Gastroesophageal sphincter (tissue), 4 donors: ENCODE measurements around the gene DLGAP4. TPM values are rescaled to one million over a fixed set of nuclear protein-coding genes. Genes with fewer than 3 reads are reported as not detected.

Experiments used
- ATAC-seq: fragments of 150-250 bp; one replicate; pipeline ENCODE4 v1.9.1; 2016; ENCODE audit warnings: mild to moderate bottlenecking, moderate library complexity
- H3K27ac ChIP-seq, 4 donors: fragments of 200-600 bp; sonication (generic) in 3 of 4; 1 replicate in 3 of 4; 2 replicates in 1 of 4; pipeline ENCODE4 v1.5.1; 2016 to 2019
- H3K27me3 ChIP-seq: fragments of 200-600 bp; sonication (generic); one replicate; pipeline ENCODE4 v1.5.1; 2019
- H3K36me3 ChIP-seq, 2 donors: fragments of 200-600 bp; sonication (generic); one replicate each; pipeline ENCODE4 v1.5.1; 2019; ENCODE audit warnings: control low read depth in 1 of 2
- H3K4me1 ChIP-seq, 3 donors: fragments of 200-600 bp; sonication (generic); 1 replicate in 2 of 3; 2 replicates in 1 of 3; pipeline ENCODE4 v1.5.1; 2016 to 2019; ENCODE audit warnings: control low read depth in 2 of 3
- H3K4me3 ChIP-seq, 2 donors: fragments of 200-600 bp; sonication (generic); one replicate each; pipeline ENCODE4 v1.5.1; 2019; ENCODE audit warnings: mild to moderate bottlenecking in 1 of 2, moderate library complexity in 1 of 2
- H3K9me3 ChIP-seq, 3 donors: fragments of 200-600 bp; sonication (generic); one replicate each; pipeline ENCODE4 v1.5.1; 2017 to 2019; ENCODE audit warnings: control low read depth in 2 of 3
- EP300 ChIP-seq: sonication (generic); formaldehyde crosslinking; IDR thresholded peaks from one replicate; pipeline ENCODE4 v1.6.1; 2017; ENCODE audit warnings: antibody characterized with exemption, mild to moderate bottlenecking
- POLR2A ChIP-seq, 2 donors: fragments of 450-650 bp; IDR thresholded peaks; one replicate each; pipeline ENCODE4 v1.6.1; 2017; ENCODE audit warnings: antibody characterized with exemption in 2 of 2, mild to moderate bottlenecking in 2 of 2, moderate library complexity in 1 of 2
- POLR2AphosphoS5 ChIP-seq: sonication (generic); formaldehyde crosslinking; IDR thresholded peaks from one replicate; pipeline ENCODE4 v1.6.1; 2017; ENCODE audit warnings: antibody characterized with exemption
- WGBS, 2 donors: methylation state at CpG; one replicate each; pipeline ENCODE4 v1.1.5; 2018; ENCODE audit warnings: low coverage in 1 of 2; 5-methylcytosine and 5-hydroxymethylcytosine counted together
- total RNA-seq, 4 donors: library from RNA; depleted of rRNA; stranded (reverse); fragments of >200 nt; gene quantifications; one replicate each; pipeline ENCODE4 v1.1.0, GENCODE V29; 2016
- TF ChIP-seq, protein P1 (sequence below), 4 experiments: fragments of 200-600 bp in 2 of 4; fragments of 450-650 bp in 2 of 4; sonication (generic) in 1 of 4; IDR thresholded peaks; one replicate each; pipeline ENCODE4 v1.5.1; 2017 to 2019; ENCODE audit warnings: antibody characterized with exemption in 4 of 4, mild to moderate bottlenecking in 2 of 4, moderate library complexity in 2 of 4

The DLGAP4 gene
- total RNA-seq, 4 donors from 2014 or later: 35.5 to 76.1 (median 42.2) TPM

DNA sequence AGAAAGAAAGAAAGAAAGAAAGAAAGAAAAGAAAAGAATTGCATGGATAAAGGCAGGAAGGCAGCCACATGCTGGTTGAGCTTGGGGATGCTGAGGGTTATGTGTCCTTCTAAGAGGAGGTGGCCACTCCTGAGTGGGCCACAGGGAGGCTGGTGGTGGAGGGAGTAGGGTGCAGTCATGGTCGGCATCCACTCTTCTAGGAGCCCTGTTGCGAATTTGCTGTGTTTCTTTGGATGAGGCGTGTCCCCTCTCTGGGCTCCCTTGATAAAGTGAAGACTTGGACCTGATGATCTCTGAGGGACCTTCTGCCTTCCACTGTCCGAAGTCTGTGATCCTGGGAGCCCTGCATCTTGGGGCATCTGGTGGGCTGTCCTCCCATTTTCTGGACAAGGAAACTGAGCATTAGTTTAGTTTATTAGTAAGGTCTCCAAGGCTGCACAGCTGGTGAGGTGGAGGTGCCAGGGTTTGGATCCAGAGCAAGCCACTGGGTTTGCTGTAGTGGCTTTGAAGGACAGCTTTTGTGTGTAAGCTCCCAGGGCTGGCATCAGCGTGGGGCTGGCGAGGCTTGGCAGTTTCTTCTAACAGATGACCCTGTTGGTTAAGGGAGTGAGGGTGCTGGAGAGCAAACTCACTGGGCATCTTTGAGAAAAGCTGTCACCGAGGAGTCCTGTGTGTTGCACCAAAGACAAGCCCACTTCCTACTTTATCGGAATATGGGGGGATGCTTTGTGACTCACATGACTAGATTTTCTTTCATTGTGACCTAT, 4.3 kb downstream of the DLGAP4 start:
- peaks cover 86% of the 10 kb centered on the region for H3K27me3 ChIP-seq
- ATAC-seq: no peak
- H3K9me3 ChIP-seq: no peaks in the 10 kb centered on the region
- TF ChIP-seq POLR2AphosphoS5 (no peak), EP300 (no peak), POLR2A (IDR thresholded peaks at IDR 0.05) (no peak)
- TF ChIP-seq, protein P1, sequence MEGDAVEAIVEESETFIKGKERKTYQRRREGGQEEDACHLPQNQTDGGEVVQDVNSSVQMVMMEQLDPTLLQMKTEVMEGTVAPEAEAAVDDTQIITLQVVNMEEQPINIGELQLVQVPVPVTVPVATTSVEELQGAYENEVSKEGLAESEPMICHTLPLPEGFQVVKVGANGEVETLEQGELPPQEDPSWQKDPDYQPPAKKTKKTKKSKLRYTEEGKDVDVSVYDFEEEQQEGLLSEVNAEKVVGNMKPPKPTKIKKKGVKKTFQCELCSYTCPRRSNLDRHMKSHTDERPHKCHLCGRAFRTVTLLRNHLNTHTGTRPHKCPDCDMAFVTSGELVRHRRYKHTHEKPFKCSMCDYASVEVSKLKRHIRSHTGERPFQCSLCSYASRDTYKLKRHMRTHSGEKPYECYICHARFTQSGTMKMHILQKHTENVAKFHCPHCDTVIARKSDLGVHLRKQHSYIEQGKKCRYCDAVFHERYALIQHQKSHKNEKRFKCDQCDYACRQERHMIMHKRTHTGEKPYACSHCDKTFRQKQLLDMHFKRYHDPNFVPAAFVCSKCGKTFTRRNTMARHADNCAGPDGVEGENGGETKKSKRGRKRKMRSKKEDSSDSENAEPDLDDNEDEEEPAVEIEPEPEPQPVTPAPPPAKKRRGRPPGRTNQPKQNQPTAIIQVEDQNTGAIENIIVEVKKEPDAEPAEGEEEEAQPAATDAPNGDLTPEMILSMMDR (IDR thresholded peaks at IDR 0.05): no peak
- peaks cover 0 to 17% (median 11%) of the 10 kb centered on the region in 3 donors for H3K4me1 ChIP-seq
- no peak overlapping the region for H3K27ac ChIP-seq
- WGBS, 2 donors: 76 to 82% methylated on average over 2 to 4 of the region's 8 CpGs
- no peaks in the 10 kb centered on the region for H3K36me3 ChIP-seq
- H3K4me3 ChIP-seq: no peak overlapping the region

DNA sequence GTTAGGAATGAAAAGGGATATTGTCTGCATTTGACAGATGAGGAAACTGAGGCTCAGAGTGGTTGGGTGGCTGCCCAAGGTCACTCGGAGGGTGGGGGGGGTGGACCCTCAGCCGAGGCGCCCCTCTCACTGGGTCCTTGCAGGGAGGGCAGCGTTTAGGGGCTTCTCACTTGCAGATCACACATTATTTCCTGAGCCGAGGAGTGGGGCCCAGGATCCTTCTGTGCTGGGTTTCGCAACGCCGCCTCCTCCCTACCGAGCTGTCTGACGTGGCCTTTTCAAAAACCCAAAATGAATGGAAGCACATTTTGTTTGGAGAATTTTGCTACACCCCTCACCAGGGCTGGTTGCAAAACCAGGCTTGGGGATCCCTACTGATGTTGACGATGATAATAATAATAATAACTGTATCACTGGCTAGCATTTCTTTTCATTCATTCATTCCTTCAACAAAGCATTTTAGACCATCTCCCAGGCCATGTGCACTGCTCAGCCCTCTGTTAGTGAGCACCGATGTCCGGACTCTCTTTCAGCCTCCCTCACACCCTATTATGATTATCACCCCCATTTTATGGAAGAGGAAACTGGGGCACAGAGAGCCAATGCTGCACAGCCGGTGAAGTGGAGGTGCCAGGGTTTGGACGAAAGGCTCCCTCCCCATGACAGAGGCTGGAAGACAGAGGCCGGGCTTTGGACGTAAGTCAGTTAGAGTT, 5.2 kb downstream of the DLGAP4 start:
- TF ChIP-seq, protein P1 (IDR thresholded peaks at IDR 0.05): no peak
- no peak for TF ChIP-seq EP300
- no peak for TF ChIP-seq POLR2AphosphoS5
- TF ChIP-seq POLR2A (IDR thresholded peaks at IDR 0.05): no peak
- H3K9me3 ChIP-seq: no peaks in the 10 kb centered on the region
- ATAC-seq: no peak
- no peak overlapping the region for H3K27ac ChIP-seq
- no peaks in the 10 kb centered on the region for H3K36me3 ChIP-seq
- 43 to 50% methylated on average over 2 of the region's 17 CpGs for WGBS, 2 donors
- H3K27me3 ChIP-seq: peaks cover 77% of the 10 kb centered on the region
- H3K4me1 ChIP-seq: peaks cover 0 to 9% (median 7%) of the 10 kb centered on the region in 3 donors
- H3K4me3 ChIP-seq: no peak overlapping the region

DNA sequence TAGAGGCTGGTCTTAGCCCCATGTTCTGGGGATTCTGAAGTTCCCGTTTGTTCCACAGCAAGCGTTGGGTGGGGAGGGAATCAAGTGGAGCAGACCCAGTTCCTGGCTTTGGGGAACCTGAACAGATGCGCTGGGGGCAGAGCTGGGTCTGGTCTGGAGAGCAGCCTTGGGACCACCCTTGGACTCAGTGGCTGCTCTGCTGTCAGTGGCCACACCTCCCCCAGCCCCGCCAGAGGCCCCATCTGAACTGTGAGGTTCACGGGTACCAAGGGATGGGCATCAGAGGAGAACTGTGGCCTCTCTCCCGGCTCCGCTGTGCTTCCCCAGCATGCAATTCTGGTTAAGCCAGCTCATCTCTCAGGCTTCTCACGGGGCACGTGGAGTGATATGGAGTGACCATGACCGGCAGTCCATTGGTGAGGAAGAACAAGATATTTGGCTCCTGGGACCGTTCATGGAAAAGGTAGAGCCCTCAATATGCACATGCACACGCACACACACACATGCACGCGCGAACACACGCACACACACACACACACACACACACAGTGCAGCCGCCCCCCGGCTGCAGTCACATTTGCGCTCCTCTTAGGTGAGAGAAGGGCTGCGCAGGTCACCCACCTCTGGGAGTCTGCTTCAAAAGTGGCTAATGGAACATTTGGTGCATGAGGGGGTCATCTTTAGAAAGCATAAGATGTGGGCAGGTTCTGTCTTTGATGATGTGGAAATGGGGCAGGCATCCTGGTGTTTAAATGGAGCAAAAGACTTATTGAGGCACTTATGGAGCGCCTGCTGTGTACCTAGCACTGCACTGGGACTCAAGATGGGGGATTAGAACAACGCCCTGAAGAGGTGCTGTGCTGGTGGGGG, 6.0 kb downstream of the DLGAP4 start:
- no peak for ATAC-seq
- H3K27ac ChIP-seq: no peak overlapping the region
- H3K4me1 ChIP-seq: peaks cover 0 to 7% (median under 1%) of the 10 kb centered on the region in 3 donors
- no peaks in the 10 kb centered on the region for H3K9me3 ChIP-seq
- WGBS, 2 donors: 57 to 95% methylated on average over 3 to 7 of the region's 22 CpGs
- TF ChIP-seq, protein P1 (IDR thresholded peaks at IDR 0.05): no peak
- no peak for TF ChIP-seq POLR2AphosphoS5
- TF ChIP-seq POLR2A (IDR thresholded peaks at IDR 0.05): no peak
- TF ChIP-seq EP300: no peak
- peaks cover 70% of the 10 kb centered on the region for H3K27me3 ChIP-seq
- no peaks in the 10 kb centered on the region for H3K36me3 ChIP-seq
- H3K4me3 ChIP-seq: no peak overlapping the region

DNA sequence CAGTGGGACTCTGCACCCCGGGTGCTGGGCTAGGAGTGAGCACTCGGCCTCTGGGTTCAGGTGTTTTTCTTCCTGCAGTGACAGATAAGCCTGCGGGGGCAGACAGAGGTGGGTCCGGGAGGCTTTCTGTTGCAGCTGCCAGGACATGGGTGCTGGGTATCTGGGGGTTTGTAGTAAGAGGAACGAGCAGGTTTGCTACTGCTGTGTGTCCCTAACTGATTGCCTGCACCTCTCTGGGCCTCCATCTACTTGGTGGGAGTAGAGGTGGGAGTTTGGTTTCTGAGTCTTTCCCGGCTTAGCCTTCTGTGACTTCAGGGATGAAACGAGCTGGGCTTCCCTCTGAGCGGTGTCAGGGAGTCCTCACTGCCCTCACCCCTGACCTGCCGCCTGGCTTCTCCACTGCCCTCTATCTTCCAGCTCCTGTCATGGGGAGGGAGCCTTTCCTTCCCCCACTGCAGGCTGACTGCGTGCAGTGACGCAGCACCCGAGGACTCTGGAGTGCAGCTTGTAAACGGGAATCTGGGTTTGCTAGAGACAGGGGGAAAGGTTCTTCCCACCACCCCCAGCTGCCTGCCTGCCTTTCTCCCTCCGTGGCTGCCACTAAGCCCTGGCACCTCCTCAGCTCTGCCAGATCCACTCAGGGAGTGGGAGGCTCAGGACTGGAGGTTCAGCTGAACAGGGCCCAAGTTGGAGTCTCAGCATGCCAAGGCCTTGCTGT, 6.7 kb downstream of the DLGAP4 start:
- Histone ChIP-seq H3K36me3 (no peaks in the 10 kb centered on the region), H3K4me3 (no peak overlapping the region), H3K27me3 (peaks cover 62% of the 10 kb centered on the region), H3K9me3 (no peaks in the 10 kb centered on the region), H3K4me1 (peaks cover 0 to 6% (median 0%) of the 10 kb centered on the region in 3 donors), H3K27ac (no peak overlapping the region)
- 32 to 38% methylated on average over 5 of the region's 14 CpGs for WGBS, 2 donors
- TF ChIP-seq POLR2AphosphoS5 (no peak), POLR2A (IDR thresholded peaks at IDR 0.05) (no peak), EP300 (no peak)
- TF ChIP-seq, protein P1 (IDR thresholded peaks at IDR 0.05): no peak
- no peak for ATAC-seq
